Measurements from ENCODE around the gene ETNK2. TPM values are rescaled to one million over a fixed set of nuclear protein-coding genes. Genes with fewer than 3 reads are reported as not detected.

Gene ETNK2
- total and polyA plus RNA-seq, 2 experiments from 2014 or later, result 7.6 to 26.2 TPM

DNA sequence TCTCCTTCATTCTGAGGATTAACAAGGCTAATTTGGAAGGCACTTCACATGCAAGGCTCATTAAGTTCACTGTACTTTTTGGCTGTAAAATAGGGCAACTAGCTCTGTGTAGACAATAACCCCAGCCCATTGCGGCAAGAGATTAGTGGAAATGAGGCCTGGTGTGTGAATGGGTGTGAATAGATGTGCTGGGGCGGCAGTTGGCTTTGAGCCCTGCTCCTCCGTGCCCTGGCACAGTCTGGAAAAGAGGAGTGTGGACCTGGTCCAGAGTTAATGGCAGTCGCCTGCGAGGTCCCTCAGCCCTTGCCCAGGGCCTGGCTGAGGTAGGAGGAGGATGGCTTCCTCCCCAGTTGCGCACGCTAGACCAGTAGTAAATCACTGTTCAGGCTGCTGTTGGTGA lies 39.6 kb upstream of the ETNK2 start:
- no peaks in the 10 kb centered on the region for H3F3A ChIP-seq (replicated peaks; ENCODE audit: low read depth)
- Mint-ChIP-seq H3K27me3 (ENCODE audit: insufficient read depth, low read depth, poor library complexity) (peaks cover 10% of the 10 kb centered on the region), H3K27ac (no peak overlapping the region), H3K36me3 (ENCODE audit: low read depth) (no peaks in the 10 kb centered on the region), H3K4me1 (peaks cover 10% of the 10 kb centered on the region), H3K4me3 (no peak overlapping the region), H3K9me3 (no peaks in the 10 kb centered on the region; the same call in 2 of the 3 replicates)
- H3K27me3 ChIP-seq (ENCODE audit: insufficient read depth), result peaks cover 29% of the 10 kb centered on the region; the same call in 1 of the 2 replicates
- H2AFZ ChIP-seq, result no peak overlapping the region
- no peaks in the 10 kb centered on the region for H4K20me1 ChIP-seq (replicated peaks; ENCODE audit: insufficient read depth)
- no peaks in the 10 kb centered on the region for H3K79me2 ChIP-seq (replicated peaks; ENCODE audit: insufficient read depth)
- no peak overlapping the region for H3K4me2 ChIP-seq
- DNase-seq (ENCODE audit: low spot score), result no peak
- TF ChIP-seq EZH2phosphoT487 (IDR thresholded peaks at IDR 0.05; ENCODE audit: unreplicated experiment) (no peak), NANOG (IDR thresholded peaks at IDR 0.05; ENCODE audit: borderline replicate concordance) (no peak), JUNB (IDR thresholded peaks at IDR 0.05; ENCODE audit: unreplicated experiment) (no peak), EZH2 (IDR thresholded peaks at IDR 0.05; ENCODE audit: low read depth, unreplicated experiment) (no peak), ZNF114 (CRISPR knock-in tag; IDR thresholded peaks at IDR 0.05) (no peak), STAT1 (IDR thresholded peaks at IDR 0.05; ENCODE audit: unreplicated experiment) (no peak), POLR2AphosphoS5 (IDR thresholded peaks at IDR 0.05; ENCODE audit: low read depth) (no peak), ZNF331 (CRISPR knock-in tag; IDR thresholded peaks at IDR 0.05; ENCODE audit: low read depth) (no peak), CREB1 (CRISPR knock-in tag; IDR thresholded peaks at IDR 0.05; ENCODE audit: low read depth) (no peak)
- TF ChIP-seq, protein P1, sequence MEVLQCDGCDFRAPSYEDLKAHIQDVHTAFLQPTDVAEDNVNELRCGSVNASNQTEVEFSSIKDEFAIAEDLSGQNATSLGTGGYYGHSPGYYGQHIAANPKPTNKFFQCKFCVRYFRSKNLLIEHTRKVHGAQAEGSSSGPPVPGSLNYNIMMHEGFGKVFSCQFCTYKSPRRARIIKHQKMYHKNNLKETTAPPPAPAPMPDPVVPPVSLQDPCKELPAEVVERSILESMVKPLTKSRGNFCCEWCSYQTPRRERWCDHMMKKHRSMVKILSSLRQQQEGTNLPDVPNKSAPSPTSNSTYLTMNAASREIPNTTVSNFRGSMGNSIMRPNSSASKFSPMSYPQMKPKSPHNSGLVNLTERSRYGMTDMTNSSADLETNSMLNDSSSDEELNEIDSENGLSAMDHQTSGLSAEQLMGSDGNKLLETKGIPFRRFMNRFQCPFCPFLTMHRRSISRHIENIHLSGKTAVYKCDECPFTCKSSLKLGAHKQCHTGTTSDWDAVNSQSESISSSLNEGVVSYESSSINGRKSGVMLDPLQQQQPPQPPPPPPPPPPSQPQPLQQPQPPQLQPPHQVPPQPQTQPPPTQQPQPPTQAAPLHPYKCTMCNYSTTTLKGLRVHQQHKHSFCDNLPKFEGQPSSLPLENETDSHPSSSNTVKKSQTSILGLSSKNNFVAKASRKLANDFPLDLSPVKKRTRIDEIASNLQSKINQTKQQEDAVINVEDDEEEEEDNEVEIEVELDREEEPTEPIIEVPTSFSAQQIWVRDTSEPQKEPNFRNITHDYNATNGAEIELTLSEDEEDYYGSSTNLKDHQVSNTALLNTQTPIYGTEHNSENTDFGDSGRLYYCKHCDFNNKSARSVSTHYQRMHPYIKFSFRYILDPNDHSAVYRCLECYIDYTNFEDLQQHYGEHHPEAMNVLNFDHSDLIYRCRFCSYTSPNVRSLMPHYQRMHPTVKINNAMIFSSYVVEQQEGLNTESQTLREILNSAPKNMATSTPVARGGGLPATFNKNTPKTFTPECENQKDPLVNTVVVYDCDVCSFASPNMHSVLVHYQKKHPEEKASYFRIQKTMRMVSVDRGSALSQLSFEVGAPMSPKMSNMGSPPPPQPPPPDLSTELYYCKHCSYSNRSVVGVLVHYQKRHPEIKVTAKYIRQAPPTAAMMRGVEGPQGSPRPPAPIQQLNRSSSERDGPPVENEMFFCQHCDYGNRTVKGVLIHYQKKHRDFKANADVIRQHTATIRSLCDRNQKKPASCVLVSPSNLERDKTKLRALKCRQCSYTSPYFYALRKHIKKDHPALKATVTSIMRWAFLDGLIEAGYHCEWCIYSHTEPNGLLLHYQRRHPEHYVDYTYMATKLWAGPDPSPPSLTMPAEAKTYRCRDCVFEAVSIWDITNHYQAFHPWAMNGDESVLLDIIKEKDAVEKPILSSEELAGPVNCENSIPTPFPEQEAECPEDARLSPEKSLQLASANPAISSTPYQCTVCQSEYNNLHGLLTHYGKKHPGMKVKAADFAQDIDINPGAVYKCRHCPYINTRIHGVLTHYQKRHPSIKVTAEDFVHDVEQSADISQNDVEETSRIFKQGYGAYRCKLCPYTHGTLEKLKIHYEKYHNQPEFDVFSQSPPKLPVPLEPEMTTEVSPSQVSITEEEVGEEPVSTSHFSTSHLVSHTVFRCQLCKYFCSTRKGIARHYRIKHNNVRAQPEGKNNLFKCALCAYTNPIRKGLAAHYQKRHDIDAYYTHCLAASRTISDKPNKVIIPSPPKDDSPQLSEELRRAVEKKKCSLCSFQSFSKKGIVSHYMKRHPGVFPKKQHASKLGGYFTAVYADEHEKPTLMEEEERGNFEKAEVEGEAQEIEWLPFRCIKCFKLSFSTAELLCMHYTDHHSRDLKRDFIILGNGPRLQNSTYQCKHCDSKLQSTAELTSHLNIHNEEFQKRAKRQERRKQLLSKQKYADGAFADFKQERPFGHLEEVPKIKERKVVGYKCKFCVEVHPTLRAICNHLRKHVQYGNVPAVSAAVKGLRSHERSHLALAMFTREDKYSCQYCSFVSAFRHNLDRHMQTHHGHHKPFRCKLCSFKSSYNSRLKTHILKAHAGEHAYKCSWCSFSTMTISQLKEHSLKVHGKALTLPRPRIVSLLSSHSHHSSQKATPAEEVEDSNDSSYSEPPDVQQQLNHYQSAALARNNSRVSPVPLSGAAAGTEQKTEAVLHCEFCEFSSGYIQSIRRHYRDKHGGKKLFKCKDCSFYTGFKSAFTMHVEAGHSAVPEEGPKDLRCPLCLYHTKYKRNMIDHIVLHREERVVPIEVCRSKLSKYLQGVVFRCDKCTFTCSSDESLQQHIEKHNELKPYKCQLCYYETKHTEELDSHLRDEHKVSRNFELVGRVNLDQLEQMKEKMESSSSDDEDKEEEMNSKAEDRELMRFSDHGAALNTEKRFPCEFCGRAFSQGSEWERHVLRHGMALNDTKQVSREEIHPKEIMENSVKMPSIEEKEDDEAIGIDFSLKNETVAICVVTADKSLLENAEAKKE (CRISPR knock-in tag; IDR thresholded peaks at IDR 0.05), result no peak
- TF ChIP-seq, protein P2, sequence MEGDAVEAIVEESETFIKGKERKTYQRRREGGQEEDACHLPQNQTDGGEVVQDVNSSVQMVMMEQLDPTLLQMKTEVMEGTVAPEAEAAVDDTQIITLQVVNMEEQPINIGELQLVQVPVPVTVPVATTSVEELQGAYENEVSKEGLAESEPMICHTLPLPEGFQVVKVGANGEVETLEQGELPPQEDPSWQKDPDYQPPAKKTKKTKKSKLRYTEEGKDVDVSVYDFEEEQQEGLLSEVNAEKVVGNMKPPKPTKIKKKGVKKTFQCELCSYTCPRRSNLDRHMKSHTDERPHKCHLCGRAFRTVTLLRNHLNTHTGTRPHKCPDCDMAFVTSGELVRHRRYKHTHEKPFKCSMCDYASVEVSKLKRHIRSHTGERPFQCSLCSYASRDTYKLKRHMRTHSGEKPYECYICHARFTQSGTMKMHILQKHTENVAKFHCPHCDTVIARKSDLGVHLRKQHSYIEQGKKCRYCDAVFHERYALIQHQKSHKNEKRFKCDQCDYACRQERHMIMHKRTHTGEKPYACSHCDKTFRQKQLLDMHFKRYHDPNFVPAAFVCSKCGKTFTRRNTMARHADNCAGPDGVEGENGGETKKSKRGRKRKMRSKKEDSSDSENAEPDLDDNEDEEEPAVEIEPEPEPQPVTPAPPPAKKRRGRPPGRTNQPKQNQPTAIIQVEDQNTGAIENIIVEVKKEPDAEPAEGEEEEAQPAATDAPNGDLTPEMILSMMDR (conservative IDR thresholded peaks at IDR 0.05; ENCODE audit: low read depth in 2 of 2), result no peak
- TF ChIP-seq, protein P3, sequence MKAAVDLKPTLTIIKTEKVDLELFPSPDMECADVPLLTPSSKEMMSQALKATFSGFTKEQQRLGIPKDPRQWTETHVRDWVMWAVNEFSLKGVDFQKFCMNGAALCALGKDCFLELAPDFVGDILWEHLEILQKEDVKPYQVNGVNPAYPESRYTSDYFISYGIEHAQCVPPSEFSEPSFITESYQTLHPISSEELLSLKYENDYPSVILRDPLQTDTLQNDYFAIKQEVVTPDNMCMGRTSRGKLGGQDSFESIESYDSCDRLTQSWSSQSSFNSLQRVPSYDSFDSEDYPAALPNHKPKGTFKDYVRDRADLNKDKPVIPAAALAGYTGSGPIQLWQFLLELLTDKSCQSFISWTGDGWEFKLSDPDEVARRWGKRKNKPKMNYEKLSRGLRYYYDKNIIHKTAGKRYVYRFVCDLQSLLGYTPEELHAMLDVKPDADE (IDR thresholded peaks at IDR 0.05), result no peak
- TF ChIP-seq, protein P4, sequence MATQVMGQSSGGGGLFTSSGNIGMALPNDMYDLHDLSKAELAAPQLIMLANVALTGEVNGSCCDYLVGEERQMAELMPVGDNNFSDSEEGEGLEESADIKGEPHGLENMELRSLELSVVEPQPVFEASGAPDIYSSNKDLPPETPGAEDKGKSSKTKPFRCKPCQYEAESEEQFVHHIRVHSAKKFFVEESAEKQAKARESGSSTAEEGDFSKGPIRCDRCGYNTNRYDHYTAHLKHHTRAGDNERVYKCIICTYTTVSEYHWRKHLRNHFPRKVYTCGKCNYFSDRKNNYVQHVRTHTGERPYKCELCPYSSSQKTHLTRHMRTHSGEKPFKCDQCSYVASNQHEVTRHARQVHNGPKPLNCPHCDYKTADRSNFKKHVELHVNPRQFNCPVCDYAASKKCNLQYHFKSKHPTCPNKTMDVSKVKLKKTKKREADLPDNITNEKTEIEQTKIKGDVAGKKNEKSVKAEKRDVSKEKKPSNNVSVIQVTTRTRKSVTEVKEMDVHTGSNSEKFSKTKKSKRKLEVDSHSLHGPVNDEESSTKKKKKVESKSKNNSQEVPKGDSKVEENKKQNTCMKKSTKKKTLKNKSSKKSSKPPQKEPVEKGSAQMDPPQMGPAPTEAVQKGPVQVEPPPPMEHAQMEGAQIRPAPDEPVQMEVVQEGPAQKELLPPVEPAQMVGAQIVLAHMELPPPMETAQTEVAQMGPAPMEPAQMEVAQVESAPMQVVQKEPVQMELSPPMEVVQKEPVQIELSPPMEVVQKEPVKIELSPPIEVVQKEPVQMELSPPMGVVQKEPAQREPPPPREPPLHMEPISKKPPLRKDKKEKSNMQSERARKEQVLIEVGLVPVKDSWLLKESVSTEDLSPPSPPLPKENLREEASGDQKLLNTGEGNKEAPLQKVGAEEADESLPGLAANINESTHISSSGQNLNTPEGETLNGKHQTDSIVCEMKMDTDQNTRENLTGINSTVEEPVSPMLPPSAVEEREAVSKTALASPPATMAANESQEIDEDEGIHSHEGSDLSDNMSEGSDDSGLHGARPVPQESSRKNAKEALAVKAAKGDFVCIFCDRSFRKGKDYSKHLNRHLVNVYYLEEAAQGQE (IDR thresholded peaks at IDR 0.05; ENCODE audit: unreplicated experiment), result no peak
- H3K4me1 ChIP-seq (ENCODE audit: insufficient read depth), result peaks cover 7% of the 10 kb centered on the region
- H3K4me3 ChIP-seq, result no peak overlapping the region
- no peaks in the 10 kb centered on the region for H3K36me3 ChIP-seq (ENCODE audit: insufficient read depth)
- ATAC-seq, result no peak
- H3K9me2 ChIP-seq (ENCODE audit: insufficient read depth), result no peaks in the 10 kb centered on the region
- H3K27ac ChIP-seq (ENCODE audit: low read depth), result no peak overlapping the region
